Sigmoid colon (tissue), 4 donors: ENCODE measurements around the gene ITGB1.

Experiments
- CTCF ChIP-seq, 4 experiments: fragments of 450-650 bp in 3 of 4; fragments of 200-600 bp in 1 of 4; IDR thresholded peaks; one replicate each; pipeline ENCODE4 v1.5.1; 2016 to 2019; ENCODE audit warnings: antibody characterized with exemption in 4 of 4, mild to moderate bottlenecking in 3 of 4, moderate library complexity in 2 of 4
- POLR2AphosphoS5 ChIP-seq, 4 donors: sonication (generic); formaldehyde crosslinking; IDR thresholded peaks; one replicate each; pipeline ENCODE4 v1.6.1; 2017; ENCODE audit warnings: antibody characterized with exemption in 4 of 4

GRCh38 chr10:32956365-32957197 lies 1.4 kb downstream of the ITGB1 start:
- TF ChIP-seq CTCF (IDR thresholded peaks at IDR 0.05) (no peak), POLR2AphosphoS5 (IDR thresholded peaks at IDR 0.05) (peak in 1 of 4 donors; percentile 22)
